ENCODE results near the gene CELSR1. TPM values are rescaled to one million over a fixed set of nuclear protein-coding genes. Genes with fewer than 3 reads are reported as not detected.

CELSR1 gene
- total and polyA plus RNA-seq, 2 of the 13 experiments (the other 11 are each of a cell fraction or from before 2014, with no cell fraction given): 0.78 to 1.8 TPM

DNA sequence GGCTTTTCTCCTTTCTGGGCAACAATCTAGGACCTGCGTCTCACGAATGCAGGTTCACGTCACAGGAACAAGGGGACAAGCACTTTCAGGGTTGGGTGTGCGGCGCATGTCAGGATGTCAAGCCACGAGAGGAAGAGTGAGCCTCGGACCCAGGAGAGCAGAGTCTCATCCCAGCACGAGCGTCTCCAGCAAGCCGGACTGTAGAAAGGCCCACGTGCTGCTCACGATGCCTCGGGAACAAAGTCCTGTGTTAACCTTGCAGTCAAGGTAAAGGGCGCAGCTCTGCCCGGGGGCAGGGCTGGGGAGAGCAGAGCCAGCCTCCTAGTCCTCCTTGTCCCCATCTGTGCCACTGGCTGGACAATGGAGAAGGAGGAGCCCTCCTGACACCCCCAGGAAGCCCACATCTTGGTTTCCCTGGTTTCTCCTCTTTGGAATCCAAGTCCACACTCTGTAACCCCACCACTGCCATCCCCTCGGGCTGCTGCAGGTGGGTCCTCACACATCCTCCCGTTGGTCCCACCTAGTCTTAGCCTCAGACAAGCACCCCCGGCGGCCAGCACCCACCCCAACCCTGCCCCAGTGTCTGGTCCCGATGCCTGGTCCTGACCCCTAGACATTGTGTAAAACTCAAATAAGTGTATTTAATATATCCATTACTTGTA is 63.4 kb downstream of the CELSR1 start (continued):
- TF ChIP-seq, protein P1, sequence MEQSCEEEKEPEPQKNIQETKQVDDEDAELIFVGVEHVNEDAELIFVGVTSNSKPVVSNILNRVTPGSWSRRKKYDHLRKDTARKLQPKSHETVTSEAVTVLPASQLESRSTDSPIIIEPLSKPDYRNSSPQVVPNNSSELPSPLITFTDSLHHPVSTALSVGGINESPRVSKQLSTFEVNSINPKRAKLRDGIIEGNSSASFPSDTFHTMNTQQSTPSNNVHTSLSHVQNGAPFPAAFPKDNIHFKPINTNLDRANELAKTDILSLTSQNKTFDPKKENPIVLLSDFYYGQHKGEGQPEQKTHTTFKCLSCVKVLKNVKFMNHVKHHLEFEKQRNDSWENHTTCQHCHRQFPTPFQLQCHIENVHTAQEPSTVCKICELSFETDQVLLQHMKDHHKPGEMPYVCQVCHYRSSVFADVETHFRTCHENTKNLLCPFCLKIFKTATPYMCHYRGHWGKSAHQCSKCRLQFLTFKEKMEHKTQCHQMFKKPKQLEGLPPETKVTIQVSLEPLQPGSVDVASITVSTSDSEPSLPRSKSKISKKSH (CRISPR knock-in tag; IDR thresholded peaks at IDR 0.05; ENCODE audit: borderline replicate concordance): 0 out of 2 replicates have a peak, but pooled peaks have one; percentile 30
- TF ChIP-seq BHLHE40 (IDR thresholded peaks at IDR 0.05; ENCODE audit: low read length) (peak; percentile 71), ZNF232 (CRISPR knock-in tag; IDR thresholded peaks at IDR 0.05; ENCODE audit: borderline replicate concordance) (peak; percentile 89), ZNF761 (CRISPR knock-in tag; conservative IDR thresholded peaks at IDR 0.05) (peak; percentile 58; the same call in 1 of the 2 replicates), ZNF224 (CRISPR knock-in tag; IDR thresholded peaks at IDR 0.05) (0 out of 2 replicates have a peak, but pooled peaks have one; percentile 43), IRX3 (CRISPR knock-in tag; IDR thresholded peaks at IDR 0.05; ENCODE audit: borderline replicate concordance, low read depth) (0 out of 2 replicates have a peak, but pooled peaks have one; percentile 29), ZNF839 (CRISPR knock-in tag; IDR thresholded peaks at IDR 0.05; ENCODE audit: borderline replicate concordance) (0 out of 2 replicates have a peak, but pooled peaks have one; percentile 36), ZSCAN12 (CRISPR knock-in tag; IDR thresholded peaks at IDR 0.05) (peak; percentile 72; the same call in 1 of the 2 replicates), ZFY (CRISPR knock-in tag; IDR thresholded peaks at IDR 0.05) (peak; percentile 49; the same call in 1 of the 2 replicates), RXRB (CRISPR knock-in tag; IDR thresholded peaks at IDR 0.05; ENCODE audit: borderline replicate concordance) (peak; percentile 75), SOX5 (CRISPR knock-in tag; IDR thresholded peaks at IDR 0.05; ENCODE audit: borderline replicate concordance) (peak; percentile 46; the same call in 1 of the 2 replicates), ZNF790 (CRISPR knock-in tag; IDR thresholded peaks at IDR 0.05; ENCODE audit: borderline replicate concordance) (0 out of 2 replicates have a peak, but pooled peaks have one; percentile 57), NFE2 (CRISPR knock-in tag; IDR thresholded peaks at IDR 0.05) (no peak), ZNF263 (CRISPR knock-in tag; IDR thresholded peaks at IDR 0.05) (peak; percentile 52; the same call in 1 of the 2 replicates), KLF11 (CRISPR knock-in tag; IDR thresholded peaks at IDR 0.05) (0 out of 2 replicates have a peak, but pooled peaks have one; percentile 35), ZNF629 (CRISPR knock-in tag; conservative IDR thresholded peaks at IDR 0.05) (peak; percentile 96), ZNF329 (CRISPR knock-in tag; IDR thresholded peaks at IDR 0.05; ENCODE audit: low read depth) (0 out of 2 replicates have a peak, but pooled peaks have one; percentile 49), SNAPC2 (CRISPR knock-in tag; IDR thresholded peaks at IDR 0.05) (peak; percentile 66; the same call in 1 of the 2 replicates)
- TF ChIP-seq, protein P2, sequence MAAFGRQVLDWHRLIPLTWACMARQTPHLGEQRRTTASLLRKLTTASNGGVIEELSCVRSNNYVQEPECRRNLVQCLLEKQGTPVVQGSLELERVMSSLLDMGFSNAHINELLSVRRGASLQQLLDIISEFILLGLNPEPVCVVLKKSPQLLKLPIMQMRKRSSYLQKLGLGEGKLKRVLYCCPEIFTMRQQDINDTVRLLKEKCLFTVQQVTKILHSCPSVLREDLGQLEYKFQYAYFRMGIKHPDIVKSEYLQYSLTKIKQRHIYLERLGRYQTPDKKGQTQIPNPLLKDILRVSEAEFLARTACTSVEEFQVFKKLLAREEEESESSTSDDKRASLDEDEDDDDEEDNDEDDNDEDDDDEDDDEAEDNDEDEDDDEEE (CRISPR knock-in tag; IDR thresholded peaks at IDR 0.05): peak; percentile 86; the same call in 1 of the 2 replicates
- TF ChIP-seq, protein P3, sequence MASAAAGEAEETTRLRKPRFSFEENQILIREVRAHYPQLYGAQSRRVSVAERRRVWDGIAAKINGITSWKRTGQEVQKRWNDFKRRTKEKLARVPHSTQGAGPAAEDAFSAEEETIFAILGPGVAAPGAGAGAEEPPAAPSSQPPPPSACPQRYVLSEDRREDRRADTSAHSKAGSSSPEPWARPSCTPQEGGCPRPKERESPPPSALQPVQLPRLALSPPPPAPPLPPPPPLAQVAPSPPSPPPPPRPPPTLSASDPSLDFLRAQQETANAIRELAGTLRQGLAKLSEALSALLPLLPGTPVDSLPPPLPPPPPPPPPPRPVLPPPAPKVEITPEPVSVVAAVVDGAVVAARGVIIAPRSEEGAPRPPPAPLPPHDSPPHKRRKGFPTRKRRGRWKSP (CRISPR knock-in tag; IDR thresholded peaks at IDR 0.05): peak; percentile 66; the same call in 1 of the 2 replicates
- TF ChIP-seq, protein P4, sequence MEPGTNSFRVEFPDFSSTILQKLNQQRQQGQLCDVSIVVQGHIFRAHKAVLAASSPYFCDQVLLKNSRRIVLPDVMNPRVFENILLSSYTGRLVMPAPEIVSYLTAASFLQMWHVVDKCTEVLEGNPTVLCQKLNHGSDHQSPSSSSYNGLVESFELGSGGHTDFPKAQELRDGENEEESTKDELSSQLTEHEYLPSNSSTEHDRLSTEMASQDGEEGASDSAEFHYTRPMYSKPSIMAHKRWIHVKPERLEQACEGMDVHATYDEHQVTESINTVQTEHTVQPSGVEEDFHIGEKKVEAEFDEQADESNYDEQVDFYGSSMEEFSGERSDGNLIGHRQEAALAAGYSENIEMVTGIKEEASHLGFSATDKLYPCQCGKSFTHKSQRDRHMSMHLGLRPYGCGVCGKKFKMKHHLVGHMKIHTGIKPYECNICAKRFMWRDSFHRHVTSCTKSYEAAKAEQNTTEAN (CRISPR knock-in tag; conservative IDR thresholded peaks at IDR 0.05): 0 out of 2 replicates have a peak, but pooled peaks have one; percentile 61
- TF ChIP-seq, protein P5, sequence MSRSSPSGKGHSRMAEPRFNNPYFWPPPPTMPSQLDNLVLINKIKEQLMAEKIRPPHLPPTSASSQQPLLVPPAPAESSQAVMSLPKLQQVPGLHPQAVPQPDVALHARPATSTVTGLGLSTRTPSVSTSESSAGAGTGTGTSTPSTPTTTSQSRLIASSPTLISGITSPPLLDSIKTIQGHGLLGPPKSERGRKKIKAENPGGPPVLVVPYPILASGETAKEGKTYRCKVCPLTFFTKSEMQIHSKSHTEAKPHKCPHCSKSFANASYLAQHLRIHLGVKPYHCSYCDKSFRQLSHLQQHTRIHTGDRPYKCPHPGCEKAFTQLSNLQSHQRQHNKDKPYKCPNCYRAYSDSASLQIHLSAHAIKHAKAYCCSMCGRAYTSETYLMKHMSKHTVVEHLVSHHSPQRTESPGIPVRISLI (CRISPR knock-in tag; IDR thresholded peaks at IDR 0.05; ENCODE audit: borderline replicate concordance): no peak
